ENCODE data around the gene NUP98. TPM values are rescaled to one million over a fixed set of nuclear protein-coding genes. Genes with fewer than 3 reads are reported as not detected.

The NUP98 gene
- total and polyA plus RNA-seq, 10 of the 15 experiments (the other 5 are each of a cell fraction or from before 2014, with no cell fraction given) = 21.7 to 108 (median 78.9) TPM

GRCh38 chr11:3810951-3811350 lies 13.6 kb upstream of the NUP98 start:
- H3K36me3 ChIP-seq (ENCODE audit: control insufficient read depth in 2 of 2, insufficient read depth in 2 of 2, low read length in 1 of 2) = no peaks in the 10 kb centered on the region; a peak in 1 of 4 replicates
- WGBS (ENCODE audit: insufficient coverage, insufficient replicate concordance, low lambda C conversion rate, missing lambda C conversion rate) = 89% methylated on average over 4 of the region's 4 CpGs
- H3K4me2 ChIP-seq (ENCODE audit: control insufficient read depth, insufficient read depth) = no peak overlapping the region
- TF ChIP-seq SIN3A (IDR thresholded peaks at IDR 0.05; ENCODE audit: low read depth, low read length) (no peak), RCOR1 (conservative IDR thresholded peaks at IDR 0.05; ENCODE audit: low read depth, low read length) (no peak), BACH1 (IDR thresholded peaks at IDR 0.05; ENCODE audit: borderline replicate concordance) (no peak), BMI1 (IDR thresholded peaks at IDR 0.05; ENCODE audit: borderline replicate concordance) (no peak), ZNF592 (IDR thresholded peaks at IDR 0.05) (no peak), ZSCAN29 (IDR thresholded peaks at IDR 0.05) (no peak), IKZF2 (IDR thresholded peaks at IDR 0.05) (no peak)
- TF ChIP-seq, protein P1, sequence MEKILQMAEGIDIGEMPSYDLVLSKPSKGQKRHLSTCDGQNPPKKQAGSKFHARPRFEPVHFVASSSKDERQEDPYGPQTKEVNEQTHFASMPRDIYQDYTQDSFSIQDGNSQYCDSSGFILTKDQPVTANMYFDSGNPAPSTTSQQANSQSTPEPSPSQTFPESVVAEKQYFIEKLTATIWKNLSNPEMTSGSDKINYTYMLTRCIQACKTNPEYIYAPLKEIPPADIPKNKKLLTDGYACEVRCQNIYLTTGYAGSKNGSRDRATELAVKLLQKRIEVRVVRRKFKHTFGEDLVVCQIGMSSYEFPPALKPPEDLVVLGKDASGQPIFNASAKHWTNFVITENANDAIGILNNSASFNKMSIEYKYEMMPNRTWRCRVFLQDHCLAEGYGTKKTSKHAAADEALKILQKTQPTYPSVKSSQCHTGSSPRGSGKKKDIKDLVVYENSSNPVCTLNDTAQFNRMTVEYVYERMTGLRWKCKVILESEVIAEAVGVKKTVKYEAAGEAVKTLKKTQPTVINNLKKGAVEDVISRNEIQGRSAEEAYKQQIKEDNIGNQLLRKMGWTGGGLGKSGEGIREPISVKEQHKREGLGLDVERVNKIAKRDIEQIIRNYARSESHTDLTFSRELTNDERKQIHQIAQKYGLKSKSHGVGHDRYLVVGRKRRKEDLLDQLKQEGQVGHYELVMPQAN (conservative IDR thresholded peaks at IDR 0.05) = no peak
- H3K4me3 ChIP-seq = no peak overlapping the region
- H3K27ac ChIP-seq (ENCODE audit: control insufficient read depth, insufficient read depth) = no peak overlapping the region
- H2AFZ ChIP-seq (ENCODE audit: control insufficient read depth, low read depth, low read length) = no peak overlapping the region
- no TSS peak for BruUV-seq (replicated peaks)
- DNase-seq (ENCODE audit: low read depth, low spot score) (no peak), ATAC-seq (no peak), FAIRE-seq (no peak)
- H3K9me3 ChIP-seq (replicated peaks; ENCODE audit: control insufficient read depth, insufficient read depth, low read length) = no peaks in the 10 kb centered on the region
- no peak overlapping the region for H3K9ac ChIP-seq (ENCODE audit: control insufficient read depth, insufficient read depth, low read length)
- ChIA-PET CTCF (interaction anchor here (0.6 to 3.9 kb wide), 11 partner anchors 12 to 262 kb away, joined by 3 to 43 read pairs (median 3); no protein-coding TSS in a partner anchor), POLR2A (no interaction called here), SMC1A (ENCODE audit: uncharacterized antibody, unreplicated experiment) (interaction anchor here (0.7 to 4.1 kb wide), 6 partner anchors 9 to 262 kb away, joined by 4 to 33 read pairs (median 6); partner anchors contain the start of gene NUP98), RAD21 (ENCODE audit: unreplicated experiment) (interaction anchor here (1.0 to 4.4 kb wide), 3 partner anchors 26 to 262 kb away, joined by 3 to 25 read pairs (median 4); no protein-coding TSS in a partner anchor)
- H3K4me1 ChIP-seq (ENCODE audit: control insufficient read depth, insufficient read depth, low read length) = no peaks in the 10 kb centered on the region
- in situ Hi-C loops (cut with MboI) = no loop called here
- H3K27me3 ChIP-seq (replicated peaks in 1 of 2; ENCODE audit: control insufficient read depth in 2 of 2, insufficient read depth in 2 of 2, low read length in 1 of 2) = no peaks in the 10 kb centered on the region
- intact Hi-C loops (cut with micrococcal nuclease; ENCODE audit: unreplicated experiment) = no loop called here
- H4K20me1 ChIP-seq (ENCODE audit: control insufficient read depth, insufficient read depth) = no peaks in the 10 kb centered on the region
- no peaks in the 10 kb centered on the region for H3K79me2 ChIP-seq (ENCODE audit: control insufficient read depth, insufficient read depth, low read length)

Measured in GM12878 (cell line).